HL-60 (cell line): ENCODE data around the gene PER1.

ENCODE experiments used
- DNase-seq, 2 experiments: peaks; one replicate each; pipeline ENCODE4 v3.0.0-alpha.2; 2010 to 2020; ENCODE audit warnings: low read depth in 1 of 2, low spot score in 1 of 2
- H3K27ac ChIP-seq: fragments of 250-450 bp; sonication (Bioruptor Pico); replicated peaks from 2 replicates; pipeline ENCODE4 v1.5.1; 2020; ENCODE audit warnings: mild to moderate bottlenecking, moderate library complexity
- H3K27me3 ChIP-seq: fragments of 250-450 bp; sonication (Bioruptor Pico); 2 replicates; pipeline ENCODE4 v1.5.1; 2021; ENCODE audit warnings: mild to moderate bottlenecking, moderate library complexity; ENCODE audit not compliant: insufficient read depth, poor library complexity, severe bottlenecking
- H3K4me3 ChIP-seq: replicated peaks from 2 replicates; pipeline ENCODE4 v1.5.1; 2011; ENCODE audit warnings: mild to moderate bottlenecking, control low read depth, low read length; ENCODE audit not compliant: insufficient read depth
- GABPA ChIP-seq: IDR thresholded peaks from 2 replicates; pipeline ENCODE4 v1.6.1; 2012; ENCODE audit warnings: low read depth
- POLR2AphosphoS5 ChIP-seq: IDR thresholded peaks from 2 replicates; pipeline ENCODE4 v1.6.1; 2012; ENCODE audit warnings: low read depth
- SPI1 ChIP-seq: IDR thresholded peaks from 2 replicates; pipeline ENCODE4 v1.6.1; 2012; ENCODE audit warnings: low read depth, mild to moderate bottlenecking, borderline replicate concordance
- TF ChIP-seq, protein P1 (sequence below): IDR thresholded peaks from one replicate; pipeline ENCODE4 v1.5.1; 2011; ENCODE audit warnings: low read length, control low read depth, inconsistent platforms; ENCODE audit not compliant: insufficient read depth
- TF ChIP-seq, protein P2 (sequence below): IDR thresholded peaks from 2 replicates; pipeline ENCODE4 v1.6.1; 2012; ENCODE audit warnings: low read depth; ENCODE audit not compliant: insufficient replicate concordance

The PER1 gene

DNA sequence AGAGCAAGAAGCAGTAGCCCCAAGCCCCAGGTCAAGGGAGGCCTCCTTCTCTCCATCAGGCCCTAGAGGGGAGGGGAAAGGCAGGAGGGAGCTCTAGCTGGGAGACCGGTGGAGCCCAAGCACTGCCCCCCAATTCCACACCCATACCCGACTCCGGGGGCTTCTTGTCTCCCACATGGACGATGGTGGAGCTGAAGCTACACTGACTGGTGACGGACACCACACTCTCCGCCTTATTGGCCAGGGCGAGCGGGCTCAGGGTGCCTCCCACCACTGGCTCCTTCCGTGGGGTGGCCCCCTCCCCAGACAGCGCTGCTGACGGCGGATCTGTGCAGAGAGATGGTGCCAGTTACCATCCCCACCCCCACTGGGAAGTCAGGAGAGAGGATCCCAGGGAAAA, 6.4 kb downstream of the PER1 start:
- Histone ChIP-seq H3K27me3 (no peaks in the 10 kb centered on the region), H3K27ac (no peak overlapping the region), H3K4me3 (no peak overlapping the region)
- no peak for DNase-seq
- TF ChIP-seq GABPA (no peak), SPI1 (no peak), POLR2AphosphoS5 (no peak)
- TF ChIP-seq, protein P1, sequence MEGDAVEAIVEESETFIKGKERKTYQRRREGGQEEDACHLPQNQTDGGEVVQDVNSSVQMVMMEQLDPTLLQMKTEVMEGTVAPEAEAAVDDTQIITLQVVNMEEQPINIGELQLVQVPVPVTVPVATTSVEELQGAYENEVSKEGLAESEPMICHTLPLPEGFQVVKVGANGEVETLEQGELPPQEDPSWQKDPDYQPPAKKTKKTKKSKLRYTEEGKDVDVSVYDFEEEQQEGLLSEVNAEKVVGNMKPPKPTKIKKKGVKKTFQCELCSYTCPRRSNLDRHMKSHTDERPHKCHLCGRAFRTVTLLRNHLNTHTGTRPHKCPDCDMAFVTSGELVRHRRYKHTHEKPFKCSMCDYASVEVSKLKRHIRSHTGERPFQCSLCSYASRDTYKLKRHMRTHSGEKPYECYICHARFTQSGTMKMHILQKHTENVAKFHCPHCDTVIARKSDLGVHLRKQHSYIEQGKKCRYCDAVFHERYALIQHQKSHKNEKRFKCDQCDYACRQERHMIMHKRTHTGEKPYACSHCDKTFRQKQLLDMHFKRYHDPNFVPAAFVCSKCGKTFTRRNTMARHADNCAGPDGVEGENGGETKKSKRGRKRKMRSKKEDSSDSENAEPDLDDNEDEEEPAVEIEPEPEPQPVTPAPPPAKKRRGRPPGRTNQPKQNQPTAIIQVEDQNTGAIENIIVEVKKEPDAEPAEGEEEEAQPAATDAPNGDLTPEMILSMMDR, result no peak
- TF ChIP-seq, protein P2, sequence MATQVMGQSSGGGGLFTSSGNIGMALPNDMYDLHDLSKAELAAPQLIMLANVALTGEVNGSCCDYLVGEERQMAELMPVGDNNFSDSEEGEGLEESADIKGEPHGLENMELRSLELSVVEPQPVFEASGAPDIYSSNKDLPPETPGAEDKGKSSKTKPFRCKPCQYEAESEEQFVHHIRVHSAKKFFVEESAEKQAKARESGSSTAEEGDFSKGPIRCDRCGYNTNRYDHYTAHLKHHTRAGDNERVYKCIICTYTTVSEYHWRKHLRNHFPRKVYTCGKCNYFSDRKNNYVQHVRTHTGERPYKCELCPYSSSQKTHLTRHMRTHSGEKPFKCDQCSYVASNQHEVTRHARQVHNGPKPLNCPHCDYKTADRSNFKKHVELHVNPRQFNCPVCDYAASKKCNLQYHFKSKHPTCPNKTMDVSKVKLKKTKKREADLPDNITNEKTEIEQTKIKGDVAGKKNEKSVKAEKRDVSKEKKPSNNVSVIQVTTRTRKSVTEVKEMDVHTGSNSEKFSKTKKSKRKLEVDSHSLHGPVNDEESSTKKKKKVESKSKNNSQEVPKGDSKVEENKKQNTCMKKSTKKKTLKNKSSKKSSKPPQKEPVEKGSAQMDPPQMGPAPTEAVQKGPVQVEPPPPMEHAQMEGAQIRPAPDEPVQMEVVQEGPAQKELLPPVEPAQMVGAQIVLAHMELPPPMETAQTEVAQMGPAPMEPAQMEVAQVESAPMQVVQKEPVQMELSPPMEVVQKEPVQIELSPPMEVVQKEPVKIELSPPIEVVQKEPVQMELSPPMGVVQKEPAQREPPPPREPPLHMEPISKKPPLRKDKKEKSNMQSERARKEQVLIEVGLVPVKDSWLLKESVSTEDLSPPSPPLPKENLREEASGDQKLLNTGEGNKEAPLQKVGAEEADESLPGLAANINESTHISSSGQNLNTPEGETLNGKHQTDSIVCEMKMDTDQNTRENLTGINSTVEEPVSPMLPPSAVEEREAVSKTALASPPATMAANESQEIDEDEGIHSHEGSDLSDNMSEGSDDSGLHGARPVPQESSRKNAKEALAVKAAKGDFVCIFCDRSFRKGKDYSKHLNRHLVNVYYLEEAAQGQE, result no peak

DNA sequence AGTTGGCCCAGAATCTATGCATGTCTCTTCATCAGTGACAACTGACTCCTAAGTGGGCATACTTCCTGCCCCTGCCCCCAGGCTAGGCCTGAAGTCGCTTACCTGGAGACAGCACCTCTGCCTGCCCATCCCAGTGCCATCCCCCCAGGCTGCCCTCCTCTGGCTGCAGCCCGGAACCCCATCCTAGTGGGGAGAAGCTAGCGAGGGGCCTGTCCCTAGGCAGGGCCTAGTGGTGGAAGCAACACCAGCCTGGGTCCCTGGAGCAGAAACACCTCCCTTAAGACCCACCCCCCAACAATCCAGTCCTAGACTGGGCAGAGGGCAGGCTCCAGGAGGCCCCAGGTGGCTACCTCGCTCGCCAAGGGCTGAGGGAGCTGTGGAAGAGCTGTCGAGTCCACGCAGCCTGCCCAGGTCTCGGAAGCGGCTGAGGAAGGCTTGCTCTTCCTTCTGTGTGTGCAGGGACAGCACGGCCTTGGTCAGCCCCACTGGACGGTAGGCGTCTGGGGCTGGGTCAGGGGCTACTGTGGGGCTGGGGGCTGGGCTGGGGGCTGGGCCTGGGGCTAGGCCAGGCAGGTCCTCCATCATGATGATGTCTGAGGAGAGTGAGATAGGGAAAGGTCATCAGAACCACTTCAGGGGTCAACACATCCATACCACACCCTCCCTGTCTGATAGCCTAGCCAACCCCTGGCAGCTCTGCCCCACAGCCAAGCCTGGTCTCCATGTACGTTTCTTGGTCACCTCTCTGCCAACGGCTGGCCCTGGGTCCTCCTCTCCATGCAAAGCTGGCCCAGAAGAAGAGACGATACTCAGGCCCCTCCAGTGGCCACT, 7.6 kb downstream of the PER1 start:
- Histone ChIP-seq H3K27me3 (no peaks in the 10 kb centered on the region), H3K4me3 (no peak overlapping the region), H3K27ac (no peak overlapping the region)
- no peak for TF ChIP-seq POLR2AphosphoS5
- no peak for TF ChIP-seq GABPA
- TF ChIP-seq, protein P2, result no peak
- TF ChIP-seq, protein P1, result no peak
- no peak for TF ChIP-seq SPI1
- DNase-seq, result no peak

DNA sequence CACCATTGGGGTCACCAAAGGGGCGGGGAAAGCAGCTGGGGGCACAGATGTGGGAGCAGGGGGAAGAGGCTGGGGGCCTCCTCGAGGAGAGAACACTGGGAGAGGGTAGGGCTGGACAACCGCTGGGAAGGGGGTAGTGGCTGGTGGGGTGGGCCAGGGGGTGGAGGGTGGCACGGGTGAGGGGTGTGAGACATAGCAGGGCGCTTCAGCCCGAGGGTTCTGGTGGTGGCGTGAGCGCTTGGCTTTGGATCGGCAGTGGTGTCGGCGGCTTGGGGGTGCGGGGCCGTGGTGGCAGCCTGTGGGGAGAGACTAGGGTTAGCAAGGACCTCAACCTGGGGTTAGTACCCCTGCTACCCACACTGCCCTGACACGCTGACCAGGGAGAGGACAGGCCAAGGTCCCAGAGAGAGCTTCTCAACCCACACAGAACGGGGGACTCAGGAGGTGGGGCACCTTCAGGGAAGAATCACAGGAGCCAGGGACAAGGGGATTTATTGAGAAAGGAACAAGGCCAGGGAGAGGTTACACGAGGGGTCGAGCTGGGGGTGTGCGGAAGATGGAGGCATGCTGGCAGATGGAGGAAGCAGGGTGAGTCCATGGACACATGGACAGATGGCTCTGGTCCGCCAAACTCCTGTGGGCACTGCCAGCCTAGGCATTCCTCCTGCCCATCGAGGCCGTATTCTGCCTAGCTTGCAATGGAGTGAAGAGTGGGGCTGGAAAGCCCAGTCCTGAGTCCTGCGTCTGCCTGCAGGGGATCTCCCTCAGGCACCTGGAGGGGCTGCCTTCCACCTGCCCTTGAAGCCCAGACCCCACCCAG, 8.4 kb downstream of the PER1 start:
- no peak for TF ChIP-seq POLR2AphosphoS5
- TF ChIP-seq SPI1, result no peak
- TF ChIP-seq, protein P1, result no peak
- TF ChIP-seq, protein P2, result no peak
- no peak for TF ChIP-seq GABPA
- H3K27me3 ChIP-seq, result no peaks in the 10 kb centered on the region
- DNase-seq, result no peak
- H3K27ac ChIP-seq, result no peak overlapping the region
- H3K4me3 ChIP-seq, result no peak overlapping the region
